Panc1 (cell line): ENCODE measurements around the gene PITRM1. TPM values are rescaled to one million over a fixed set of nuclear protein-coding genes. Genes with fewer than 3 reads are reported as not detected.

ENCODE experiments used
- ATAC-seq: fragments of 200-7000 bp; cut with Tn5 transposase; 2 replicates; pipeline ENCODE4 v1.9.1; 2020; ENCODE audit warnings: mild to moderate bottlenecking, moderate library complexity
- BruUV-seq: library from RNA; stranded (reverse); fragments of 400-500 nt; replicated peaks from 2 replicates; lab custom pipeline; 2021; lab: Mats Ljungman, UMichigan
- CTCF ChIA-PET: fragments of 300-600 bp; sonication (Branson Sonifier 250); formaldehyde crosslinking; loops from one replicate; lab custom pipeline; 2022; ENCODE audit warnings: antibody characterized with exemption; lab: Charles Lee
- POLR2A ChIA-PET: fragments of 300-600 bp; sonication (Branson Sonifier 250); formaldehyde crosslinking; loops from one replicate; lab custom pipeline; 2022; ENCODE audit warnings: antibody characterized with exemption; lab: Charles Lee
- DNase-seq: peaks from one replicate; pipeline ENCODE4 v3.0.0-alpha.2; 2010; ENCODE audit warnings: low read depth, low spot score
- H3K27ac ChIP-seq: 2 replicates; pipeline ENCODE4 v1.5.1; 2011; ENCODE audit warnings: mild to moderate bottlenecking, low read length, inconsistent platforms
- H3K27me3 ChIP-seq: fragments of 200-500 bp; sonication (Bioruptor generic); 2 replicates; pipeline ENCODE4 v1.6.0; 2014; ENCODE audit warnings: low read length, inconsistent platforms; ENCODE audit not compliant: control insufficient read depth, insufficient read depth
- H3K36me3 ChIP-seq: fragments of 200-500 bp; sonication (Bioruptor generic); 2 replicates; pipeline ENCODE4 v1.5.1; 2014; ENCODE audit warnings: inconsistent platforms, mild to moderate bottlenecking, low read length, moderate library complexity; ENCODE audit not compliant: control insufficient read depth, insufficient read depth
- H3K4me1 ChIP-seq: 2 replicates; pipeline ENCODE4 v1.5.1; 2011; ENCODE audit warnings: inconsistent platforms, mild to moderate bottlenecking, low read length, moderate library complexity; ENCODE audit not compliant: control insufficient read depth, insufficient read depth
- H3K4me3 ChIP-seq, 2 experiments: 2 replicates each; pipeline ENCODE4 v1.5.1; 2011 to 2012; ENCODE audit warnings: low read depth in 2 of 2, low read length in 2 of 2, mild to moderate bottlenecking in 2 of 2, inconsistent platforms in 1 of 2, moderate library complexity in 1 of 2
- H3K9me3 ChIP-seq: fragments of 200-500 bp; sonication (Bioruptor generic); 2 replicates; pipeline ENCODE4 v1.5.1; 2014; ENCODE audit warnings: low read depth, mild to moderate bottlenecking, inconsistent platforms, low read length, moderate library complexity; ENCODE audit not compliant: control insufficient read depth, insufficient read depth
- CTCF ChIP-seq: fragments of 450-650 bp; IDR thresholded peaks from 2 replicates; pipeline ENCODE4 v1.5.1; 2017; ENCODE audit warnings: mild to moderate bottlenecking
- POLR2AphosphoS5 ChIP-seq: IDR thresholded peaks from 2 replicates; pipeline ENCODE4 v1.6.1; 2012; ENCODE audit warnings: mild to moderate bottlenecking, low read depth, low read length, moderate library complexity
- REST ChIP-seq, 2 experiments: IDR thresholded peaks; 2 replicates each; pipeline ENCODE4 v1.6.1; 2011 to 2012; ENCODE audit warnings: low read depth in 2 of 2, control low read depth in 1 of 2, low read length in 1 of 2, mild to moderate bottlenecking in 1 of 2, moderate library complexity in 1 of 2; ENCODE audit not compliant: insufficient read depth in 1 of 2
- SIN3A ChIP-seq: IDR thresholded peaks from 2 replicates; pipeline ENCODE4 v1.6.1; 2012; ENCODE audit warnings: low read depth, mild to moderate bottlenecking, low read length, moderate library complexity, borderline replicate concordance; ENCODE audit not compliant: insufficient read depth
- TCF7L2 ChIP-seq: IDR thresholded peaks from 2 replicates; pipeline ENCODE4 v1.6.1; 2011; ENCODE audit warnings: mild to moderate bottlenecking, low read depth, low read length, inconsistent platforms
- in situ Hi-C: cut with HindIII; loops from 2 replicates; pipeline ENCODE4 v1.10.0; 2016; ENCODE audit warnings: low sequenced_read_pairs, low pct_unique_long_range_greater_than_20kb
- intact Hi-C: fragments of 100-400 bp; cut with micrococcal nuclease; formaldehyde crosslinking; loops from one replicate; pipeline ENCODE4 v1.10.0; 2022; ENCODE audit not compliant: unreplicated experiment
- total RNA-seq: library from RNA; stranded (reverse); gene quantifications from one replicate; pipeline ENCODE4 v1.2.1, GENCODE V29; 2021; ENCODE audit not compliant: unreplicated experiment

PITRM1 gene
- total RNA-seq, 1 experiment from 2014 or later, result 63.5 TPM

- intact Hi-C loops (no loop called here), in situ Hi-C loops (no loop called here)
- Histone ChIP-seq H3K9me3 (no peaks in the 10 kb centered on the region), H3K36me3 (no peaks in the 10 kb centered on the region), H3K4me1 (no peaks in the 10 kb centered on the region; the same call in 1 of the 2 replicates), H3K27me3 (no peaks in the 10 kb centered on the region), H3K27ac (peak overlapping the region; percentile 44; the same call in 1 of the 2 replicates), H3K4me3 (no peak overlapping the region)
- TF ChIP-seq CTCF, result no peak
- no peak for TF ChIP-seq TCF7L2
- TF ChIP-seq SIN3A, result no peak
- no peak for TF ChIP-seq REST (IDR thresholded peaks at IDR 0.05; ENCODE audit: insufficient read depth in 1 of 2, low read depth in 2 of 2, low read length in 1 of 2)
- no peak for TF ChIP-seq POLR2AphosphoS5
- BruUV-seq, result no TSS peak
- CTCF ChIA-PET, result no interaction called here
- POLR2A ChIA-PET, result no interaction called here
- DNase-seq (no peak), ATAC-seq (no peak)
Measured at GRCh38 chr10:3203972-3204371, 31.4 kb upstream of the PITRM1 start.

- peak overlapping the region; percentile 44; the same call in 1 of the 2 replicates for H3K27ac ChIP-seq
- in situ Hi-C loops, result no loop called here
- H3K4me3 ChIP-seq, result no peak overlapping the region
- ATAC-seq (peak; percentile 48; the same call in 1 of the 2 replicates), DNase-seq (no peak)
- H3K4me1 ChIP-seq, result peaks cover under 1% of the 10 kb centered on the region
- no TSS peak for BruUV-seq
- no peaks in the 10 kb centered on the region for H3K36me3 ChIP-seq
- H3K27me3 ChIP-seq, result no peaks in the 10 kb centered on the region
- CTCF ChIA-PET, result no interaction called here
- H3K9me3 ChIP-seq, result no peaks in the 10 kb centered on the region
- TF ChIP-seq POLR2AphosphoS5 (no peak), SIN3A (no peak), CTCF (no peak), REST (IDR thresholded peaks at IDR 0.05; ENCODE audit: insufficient read depth in 1 of 2, low read depth in 2 of 2, low read length in 1 of 2) (no peak), TCF7L2 (no peak)
- intact Hi-C loops, result no loop called here
- POLR2A ChIA-PET, result no interaction called here
Measured at GRCh38 chr10:3203016-3203811, 30.6 kb upstream of the PITRM1 start.
